Endothelial cell (in vitro differentiated cells): ENCODE data around the gene GLA. TPM values are rescaled to one million over a fixed set of nuclear protein-coding genes. Genes with fewer than 3 reads are reported as not detected.

Source experiments
- DNase-seq: peaks from one replicate; pipeline ENCODE4 v3.0.0; 2021; ENCODE audit warnings: low spot score
- H3K27ac Mint-ChIP-seq: one replicate; pipeline ENCODE4 v1.8.0; 2021; ENCODE audit warnings: mixed read lengths, inconsistent platforms; ENCODE audit not compliant: unreplicated experiment
- H3K27me3 Mint-ChIP-seq: one replicate; pipeline ENCODE4 v1.8.0; 2021; ENCODE audit warnings: mild to moderate bottlenecking, moderate library complexity, mixed read lengths, inconsistent platforms; ENCODE audit not compliant: unreplicated experiment
- H3K36me3 Mint-ChIP-seq: one replicate; pipeline ENCODE4 v1.8.0; 2021; ENCODE audit warnings: mild to moderate bottlenecking, low read depth, mixed read lengths, inconsistent platforms; ENCODE audit not compliant: unreplicated experiment
- H3K4me1 Mint-ChIP-seq: one replicate; pipeline ENCODE4 v1.8.0; 2021; ENCODE audit warnings: mild to moderate bottlenecking, mixed read lengths, inconsistent platforms; ENCODE audit not compliant: unreplicated experiment
- H3K4me3 Mint-ChIP-seq: one replicate; pipeline ENCODE4 v1.8.0; 2021; ENCODE audit warnings: mild to moderate bottlenecking, mixed read lengths, inconsistent platforms; ENCODE audit not compliant: unreplicated experiment
- H3K9me3 Mint-ChIP-seq: one replicate; pipeline ENCODE4 v1.8.0; 2021; ENCODE audit warnings: mixed read lengths, inconsistent platforms; ENCODE audit not compliant: unreplicated experiment
- CTCF ChIP-seq: fragments of 200-600 bp; sonication (generic); IDR thresholded peaks from one replicate; pipeline ENCODE4 v1.5.0; 2021; ENCODE audit warnings: antibody characterized with exemption; ENCODE audit not compliant: unreplicated experiment
- total RNA-seq: library from RNA; stranded (reverse); fragmentation: NEBNext Ultra II Directional; extraction: Animal tissue kit (Norgen Biotek cat#: 25700); gene quantifications from one replicate; pipeline ENCODE4 v1.2.1, GENCODE V29; 2021; ENCODE audit not compliant: unreplicated experiment

GLA gene
- total RNA-seq, 1 donor from 2014 or later: 37.8 TPM

GRCh38 chrX:101399825-101400224 is 7.9 kb downstream of the GLA start:
- H3K9me3 Mint-ChIP-seq: no peaks in the 10 kb centered on the region
- no peak for TF ChIP-seq CTCF
- peaks cover 11% of the 10 kb centered on the region for H3K36me3 Mint-ChIP-seq

DNA sequence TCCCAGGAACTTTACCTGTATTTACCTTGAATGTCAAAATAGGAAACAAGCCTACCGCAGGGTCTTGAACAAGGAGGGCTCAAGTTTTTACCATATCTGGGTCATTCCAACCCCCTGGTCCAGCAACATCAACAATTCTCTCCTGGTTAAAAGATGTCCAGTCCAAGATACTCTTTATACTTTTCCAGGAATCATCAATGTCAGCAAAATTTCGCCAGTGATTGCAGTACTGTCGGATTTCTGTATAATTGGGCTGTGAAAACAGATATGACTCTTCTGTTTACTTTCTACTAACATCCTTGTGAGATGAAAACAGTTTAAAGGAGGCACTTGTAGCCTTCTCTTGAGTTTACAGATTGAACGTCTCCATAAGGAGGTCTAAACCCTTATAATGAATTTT is 9.0 kb downstream of the GLA start:
- Mint-ChIP-seq H3K27ac (no peak overlapping the region), H3K4me1 (no peaks in the 10 kb centered on the region), H3K36me3 (peaks cover 11% of the 10 kb centered on the region), H3K4me3 (no peak overlapping the region), H3K27me3 (no peaks in the 10 kb centered on the region), H3K9me3 (no peaks in the 10 kb centered on the region)
- no peak for DNase-seq
- TF ChIP-seq CTCF: no peak

More at GRCh38 chrX:101399825-101400224, 7.9 kb downstream of the GLA start:
- H3K27me3 Mint-ChIP-seq: no peaks in the 10 kb centered on the region
- no peak for DNase-seq
- H3K4me1 Mint-ChIP-seq: no peaks in the 10 kb centered on the region
- no peak overlapping the region for H3K4me3 Mint-ChIP-seq
- no peak overlapping the region for H3K27ac Mint-ChIP-seq

GRCh38 chrX:101397779-101398178 is 9.9 kb downstream of the GLA start:
- Mint-ChIP-seq H3K27me3 (no peaks in the 10 kb centered on the region), H3K27ac (no peak overlapping the region), H3K9me3 (no peaks in the 10 kb centered on the region), H3K36me3 (peaks cover 11% of the 10 kb centered on the region), H3K4me1 (no peaks in the 10 kb centered on the region), H3K4me3 (no peak overlapping the region)
- no peak for DNase-seq
- no peak for TF ChIP-seq CTCF

DNA sequence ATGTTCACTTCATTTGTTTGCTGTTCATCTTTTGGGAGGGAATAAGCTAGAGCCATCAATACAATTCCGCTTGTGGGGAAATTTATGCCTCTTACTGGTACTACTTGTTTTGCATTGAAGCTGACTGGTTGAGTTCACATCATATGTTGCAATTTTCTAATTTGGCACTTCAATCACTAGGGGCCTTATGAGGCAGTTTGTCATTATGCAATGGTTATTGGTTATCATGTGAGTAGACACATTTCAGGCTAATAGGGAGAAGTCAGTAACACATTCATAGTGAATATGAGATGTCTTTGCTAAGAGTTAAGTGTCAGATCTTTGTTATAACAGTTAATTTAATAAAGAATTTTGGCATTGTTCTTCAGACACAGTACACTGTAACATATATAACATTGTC is 11.9 kb downstream of the GLA start:
- H3K27ac Mint-ChIP-seq: no peak overlapping the region
- no peaks in the 10 kb centered on the region for H3K9me3 Mint-ChIP-seq
- no peak for DNase-seq
- H3K27me3 Mint-ChIP-seq: no peaks in the 10 kb centered on the region
- H3K4me1 Mint-ChIP-seq: peaks cover 3% of the 10 kb centered on the region
- H3K36me3 Mint-ChIP-seq: peaks cover 6% of the 10 kb centered on the region
- TF ChIP-seq CTCF: no peak
- H3K4me3 Mint-ChIP-seq: no peak overlapping the region

- Mint-ChIP-seq H3K4me3 (no peak overlapping the region), H3K36me3 (no peaks in the 10 kb centered on the region), H3K27ac (no peak overlapping the region), H3K9me3 (no peaks in the 10 kb centered on the region), H3K4me1 (peaks cover 3% of the 10 kb centered on the region), H3K27me3 (no peaks in the 10 kb centered on the region)
- no peak for DNase-seq
- TF ChIP-seq CTCF: no peak
These were observed 13.4 kb downstream of the GLA start for GRCh38 chrX:101394372-101394771.
